ENCODE data around the gene BCL2A1.

Gene BCL2A1

GRCh38 chr15:79990280-79990996 is 19.4 kb upstream of the BCL2A1 start:
- H3K18ac ChIP-seq (ENCODE audit: low read length): no peak overlapping the region
- H3K9me3 ChIP-seq (ENCODE audit: insufficient read depth, low read depth, low read length): no peaks in the 10 kb centered on the region
- no peaks in the 10 kb centered on the region for H3K79me2 ChIP-seq (ENCODE audit: control insufficient read depth, insufficient read depth, low read length, poor library complexity)
- no peaks in the 10 kb centered on the region for H3K4me1 ChIP-seq (ENCODE audit: control insufficient read depth in 1 of 2, insufficient read depth in 2 of 2, low read length in 2 of 2)
- no peak overlapping the region for H3K9ac ChIP-seq (ENCODE audit: low read length)
- H4K91ac ChIP-seq (ENCODE audit: low read depth, low read length): no peak overlapping the region
- no peak overlapping the region for H2AK5ac ChIP-seq (ENCODE audit: low read length)
- H4K8ac ChIP-seq (ENCODE audit: low read depth, low read length): no peak overlapping the region
- H2BK12ac ChIP-seq (ENCODE audit: low read length): no peak overlapping the region
- H4K12ac ChIP-seq (ENCODE audit: low read depth, low read length): no peak overlapping the region
- no peak overlapping the region for H2AFZ ChIP-seq (ENCODE audit: insufficient read depth, low read length, poor library complexity)
- DNase-seq: peak in 1 of 2 donors; percentile 22
- H2BK5ac ChIP-seq (ENCODE audit: low read depth, low read length, poor library complexity): no peak overlapping the region
- H3K79me1 ChIP-seq (ENCODE audit: low read length): no peaks in the 10 kb centered on the region
- no peak overlapping the region for H3K14ac ChIP-seq (ENCODE audit: low read length)
- no peaks in the 10 kb centered on the region for H3K27me3 ChIP-seq (ENCODE audit: insufficient read depth, low read length)
- no peak overlapping the region for H3K4ac ChIP-seq (ENCODE audit: low read depth, low read length)
- H3K23ac ChIP-seq (ENCODE audit: low read length): no peak overlapping the region
- H3K4me2 ChIP-seq (ENCODE audit: low read length): no peak overlapping the region
- H2BK120ac ChIP-seq (ENCODE audit: insufficient read depth, low read length, poor library complexity): no peak overlapping the region
- H3K36me3 ChIP-seq (ENCODE audit: control insufficient read depth in 1 of 2, insufficient read depth in 2 of 2, low read length in 2 of 2): no peaks in the 10 kb centered on the region
- H3K4me3 ChIP-seq (ENCODE audit: low read depth, low read length): no peak overlapping the region
- H3K27ac ChIP-seq (ENCODE audit: low read depth, low read length): no peak overlapping the region
- WGBS (ENCODE audit: extremely low coverage, insufficient coverage, insufficient read length): no CpG with 5 or more reads among the region's 8 CpGs

- no peak overlapping the region for H4K91ac ChIP-seq (ENCODE audit: low read depth, low read length)
- H3K27ac ChIP-seq (ENCODE audit: low read depth, low read length): no peak overlapping the region
- H3K4me3 ChIP-seq (ENCODE audit: low read depth, low read length): no peak overlapping the region
- no peaks in the 10 kb centered on the region for H3K36me3 ChIP-seq (ENCODE audit: control insufficient read depth in 1 of 2, insufficient read depth in 2 of 2, low read length in 2 of 2)
- DNase-seq: peak in 1 of 2 donors; percentile 36
- no peaks in the 10 kb centered on the region for H3K79me1 ChIP-seq (ENCODE audit: low read length)
- no peaks in the 10 kb centered on the region for H3K9me3 ChIP-seq (ENCODE audit: insufficient read depth, low read depth, low read length)
- H4K8ac ChIP-seq (ENCODE audit: low read depth, low read length): no peak overlapping the region
- no peak overlapping the region for H2AFZ ChIP-seq (ENCODE audit: insufficient read depth, low read length, poor library complexity)
- H4K12ac ChIP-seq (ENCODE audit: low read depth, low read length): no peak overlapping the region
- H3K23ac ChIP-seq (ENCODE audit: low read length): no peak overlapping the region
- H3K14ac ChIP-seq (ENCODE audit: low read length): no peak overlapping the region
- H3K4me2 ChIP-seq (ENCODE audit: low read length): no peak overlapping the region
- H2AK5ac ChIP-seq (ENCODE audit: low read length): no peak overlapping the region
- H3K4ac ChIP-seq (ENCODE audit: low read depth, low read length): no peak overlapping the region
- H3K79me2 ChIP-seq (ENCODE audit: control insufficient read depth, insufficient read depth, low read length, poor library complexity): no peaks in the 10 kb centered on the region
- H2BK120ac ChIP-seq (ENCODE audit: insufficient read depth, low read length, poor library complexity): no peak overlapping the region
- no peak overlapping the region for H3K9ac ChIP-seq (ENCODE audit: low read length)
- no peak overlapping the region for H3K18ac ChIP-seq (ENCODE audit: low read length)
- H2BK12ac ChIP-seq (ENCODE audit: low read length): no peak overlapping the region
- no CpG with 5 or more reads among the region's 5 CpGs for WGBS (ENCODE audit: extremely low coverage, insufficient coverage, insufficient read length)
- no peaks in the 10 kb centered on the region for H3K4me1 ChIP-seq (ENCODE audit: control insufficient read depth in 1 of 2, insufficient read depth in 2 of 2, low read length in 2 of 2)
- no peaks in the 10 kb centered on the region for H3K27me3 ChIP-seq (ENCODE audit: insufficient read depth, low read length)
- no peak overlapping the region for H2BK5ac ChIP-seq (ENCODE audit: low read depth, low read length, poor library complexity)
These were observed 18.7 kb upstream of the BCL2A1 start for GRCh38 chr15:79989682-79990081.

GRCh38 chr15:79989183-79989582 is 18.2 kb upstream of the BCL2A1 start:
- Histone ChIP-seq H3K27me3 (ENCODE audit: insufficient read depth, low read length) (no peaks in the 10 kb centered on the region), H3K36me3 (ENCODE audit: control insufficient read depth in 1 of 2, insufficient read depth in 2 of 2, low read length in 2 of 2) (no peaks in the 10 kb centered on the region), H2BK5ac (ENCODE audit: low read depth, low read length, poor library complexity) (no peak overlapping the region), H3K79me2 (ENCODE audit: control insufficient read depth, insufficient read depth, low read length, poor library complexity) (no peaks in the 10 kb centered on the region), H4K12ac (ENCODE audit: low read depth, low read length) (no peak overlapping the region), H3K27ac (ENCODE audit: low read depth, low read length) (no peak overlapping the region), H2AFZ (ENCODE audit: insufficient read depth, low read length, poor library complexity) (no peak overlapping the region), H3K79me1 (ENCODE audit: low read length) (no peaks in the 10 kb centered on the region), H3K4me2 (ENCODE audit: low read length) (no peak overlapping the region), H2BK12ac (ENCODE audit: low read length) (no peak overlapping the region), H3K4me1 (ENCODE audit: control insufficient read depth in 1 of 2, insufficient read depth in 2 of 2, low read length in 2 of 2) (no peaks in the 10 kb centered on the region), H3K18ac (ENCODE audit: low read length) (no peak overlapping the region), H3K4me3 (ENCODE audit: low read depth, low read length) (no peak overlapping the region), H2AK5ac (ENCODE audit: low read length) (no peak overlapping the region), H3K9me3 (ENCODE audit: insufficient read depth, low read depth, low read length) (no peaks in the 10 kb centered on the region), H3K4ac (ENCODE audit: low read depth, low read length) (no peak overlapping the region), H3K23ac (ENCODE audit: low read length) (no peak overlapping the region), H4K91ac (ENCODE audit: low read depth, low read length) (no peak overlapping the region), H3K14ac (ENCODE audit: low read length) (no peak overlapping the region), H4K8ac (ENCODE audit: low read depth, low read length) (no peak overlapping the region), H2BK120ac (ENCODE audit: insufficient read depth, low read length, poor library complexity) (no peak overlapping the region), H3K9ac (ENCODE audit: low read length) (no peak overlapping the region)
- no peak for DNase-seq
- no CpG with 5 or more reads among the region's 2 CpGs for WGBS (ENCODE audit: extremely low coverage, insufficient coverage, insufficient read length)

GRCh38 chr15:79988448-79989117 is 17.6 kb upstream of the BCL2A1 start:
- Histone ChIP-seq H3K27me3 (ENCODE audit: insufficient read depth, low read length) (no peaks in the 10 kb centered on the region), H3K9me3 (ENCODE audit: insufficient read depth, low read depth, low read length) (peaks cover 3% of the 10 kb centered on the region), H4K8ac (ENCODE audit: low read depth, low read length) (no peak overlapping the region), H3K14ac (ENCODE audit: low read length) (no peak overlapping the region), H3K18ac (ENCODE audit: low read length) (no peak overlapping the region), H3K27ac (ENCODE audit: low read depth, low read length) (no peak overlapping the region), H3K23ac (ENCODE audit: low read length) (no peak overlapping the region), H2BK12ac (ENCODE audit: low read length) (no peak overlapping the region), H3K4me2 (ENCODE audit: low read length) (no peak overlapping the region), H3K4me3 (ENCODE audit: low read depth, low read length) (no peak overlapping the region), H3K4ac (ENCODE audit: low read depth, low read length) (no peak overlapping the region), H3K36me3 (ENCODE audit: control insufficient read depth in 1 of 2, insufficient read depth in 2 of 2, low read length in 2 of 2) (no peaks in the 10 kb centered on the region), H3K79me2 (ENCODE audit: control insufficient read depth, insufficient read depth, low read length, poor library complexity) (no peaks in the 10 kb centered on the region), H3K4me1 (ENCODE audit: control insufficient read depth in 1 of 2, insufficient read depth in 2 of 2, low read length in 2 of 2) (no peaks in the 10 kb centered on the region), H4K12ac (ENCODE audit: low read depth, low read length) (no peak overlapping the region), H3K79me1 (ENCODE audit: low read length) (no peaks in the 10 kb centered on the region), H2BK5ac (ENCODE audit: low read depth, low read length, poor library complexity) (no peak overlapping the region), H2BK120ac (ENCODE audit: insufficient read depth, low read length, poor library complexity) (no peak overlapping the region), H4K91ac (ENCODE audit: low read depth, low read length) (no peak overlapping the region), H2AFZ (ENCODE audit: insufficient read depth, low read length, poor library complexity) (no peak overlapping the region), H2AK5ac (ENCODE audit: low read length) (no peak overlapping the region), H3K9ac (ENCODE audit: low read length) (no peak overlapping the region)
- DNase-seq: no peak
- no CpG with 5 or more reads among the region's 3 CpGs for WGBS (ENCODE audit: extremely low coverage, insufficient coverage, insufficient read length)

All from trophoblast cell (in vitro differentiated cells and primary cell).